H1 (cell line): Measurements from ENCODE around the gene NKG7. TPM values are rescaled to one million over a fixed set of nuclear protein-coding genes. Genes with fewer than 3 reads are reported as not detected.

Experiments
- CEBPB ChIP-seq: IDR thresholded peaks from 2 replicates; pipeline ENCODE4 v1.6.1; 2012; ENCODE audit warnings: low read depth, low read length
- CHD7 ChIP-seq: fragments of 300-600 bp; sonication (generic); IDR thresholded peaks from 2 replicates; pipeline ENCODE4 v1.7.1; 2012; ENCODE audit warnings: low read length, moderate library complexity, mild to moderate bottlenecking, inconsistent platforms; ENCODE audit not compliant: insufficient replicate concordance
- CTBP2 ChIP-seq: IDR thresholded peaks from 2 replicates; pipeline ENCODE4 v1.7.0; 2011; ENCODE audit warnings: borderline replicate concordance, mild to moderate bottlenecking, moderate library complexity, mixed read lengths, low read length; ENCODE audit not compliant: insufficient read depth, insufficient read length
- EGR1 ChIP-seq: IDR thresholded peaks from 2 replicates; pipeline ENCODE4 v1.6.1; 2011; ENCODE audit warnings: low read depth, low read length, borderline replicate concordance
- HDAC2 ChIP-seq, 2 experiments: fragments of 300-600 bp in 1 of 2; sonication (generic) in 1 of 2; IDR thresholded peaks; 2 replicates each; pipeline ENCODE4 v1.6.1; 2011 to 2012; ENCODE audit warnings: low read depth in 2 of 2, low read length in 2 of 2, mild to moderate bottlenecking in 2 of 2, moderate library complexity in 2 of 2, borderline replicate concordance in 1 of 2, inconsistent platforms in 1 of 2
- POLR2A ChIP-seq, 2 experiments: IDR thresholded peaks; 1 replicate in 1 of 2; 2 replicates in 1 of 2; pipeline ENCODE4 v1.6.1; 2011; ENCODE audit warnings: low read depth in 2 of 2, low read length in 2 of 2, mild to moderate bottlenecking in 2 of 2; ENCODE audit errors: control extremely low read depth in 1 of 2
- polyA plus RNA-seq, 7 experiments: library from polyadenylated mRNA; depleted of rRNA in 3 of 7; stranded (reverse) in 5 of 7; unstranded in 2 of 7; fragments of >200 nt in 5 of 7; fragments of 200-250 nt in 2 of 7; gene quantifications; 1 replicate in 5 of 7; 2 replicates in 1 of 7; 4 replicates in 1 of 7; pipeline versions ENCODE4 v1.2.1 to v1.2.3, GENCODE V29; 2011 to 2013; ENCODE audit warnings: missing spikeins in 2 of 7, mixed read lengths in 2 of 7
- total RNA-seq: library from RNA; stranded (reverse); fragmentation: NEBNext Ultra II Directional; extraction: Animal tissue kit (Norgen Biotek cat#: 25700); gene quantifications from 2 replicates; pipeline ENCODE4 v1.2.1, GENCODE V29; 2021
- TF ChIP-seq, protein P1 (sequence below): IDR thresholded peaks from 2 replicates; pipeline ENCODE4 v1.6.1; 2012; ENCODE audit warnings: low read length, inconsistent platforms
- TF ChIP-seq, protein P2 (sequence below): IDR thresholded peaks from 2 replicates; pipeline ENCODE4 v1.6.1; 2012; ENCODE audit warnings: inconsistent platforms

The NKG7 gene
- total and polyA plus RNA-seq, 2 of the 8 experiments (the other 6 are each of a cell fraction or from before 2014, with no cell fraction given), result not detected

- TF ChIP-seq CHD7 (no peak), HDAC2 (IDR thresholded peaks at IDR 0.05; ENCODE audit: borderline replicate concordance in 1 of 2, low read depth in 2 of 2, low read length in 2 of 2) (no peak), POLR2A (IDR thresholded peaks at IDR 0.05; ENCODE audit: control extremely low read depth in 1 of 2, low read depth in 2 of 2, low read length in 2 of 2) (no peak), EGR1 (no peak), CTBP2 (no peak), CEBPB (no peak)
- TF ChIP-seq, protein P1, sequence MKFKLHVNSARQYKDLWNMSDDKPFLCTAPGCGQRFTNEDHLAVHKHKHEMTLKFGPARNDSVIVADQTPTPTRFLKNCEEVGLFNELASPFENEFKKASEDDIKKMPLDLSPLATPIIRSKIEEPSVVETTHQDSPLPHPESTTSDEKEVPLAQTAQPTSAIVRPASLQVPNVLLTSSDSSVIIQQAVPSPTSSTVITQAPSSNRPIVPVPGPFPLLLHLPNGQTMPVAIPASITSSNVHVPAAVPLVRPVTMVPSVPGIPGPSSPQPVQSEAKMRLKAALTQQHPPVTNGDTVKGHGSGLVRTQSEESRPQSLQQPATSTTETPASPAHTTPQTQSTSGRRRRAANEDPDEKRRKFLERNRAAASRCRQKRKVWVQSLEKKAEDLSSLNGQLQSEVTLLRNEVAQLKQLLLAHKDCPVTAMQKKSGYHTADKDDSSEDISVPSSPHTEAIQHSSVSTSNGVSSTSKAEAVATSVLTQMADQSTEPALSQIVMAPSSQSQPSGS, result no peak
- TF ChIP-seq, protein P2, sequence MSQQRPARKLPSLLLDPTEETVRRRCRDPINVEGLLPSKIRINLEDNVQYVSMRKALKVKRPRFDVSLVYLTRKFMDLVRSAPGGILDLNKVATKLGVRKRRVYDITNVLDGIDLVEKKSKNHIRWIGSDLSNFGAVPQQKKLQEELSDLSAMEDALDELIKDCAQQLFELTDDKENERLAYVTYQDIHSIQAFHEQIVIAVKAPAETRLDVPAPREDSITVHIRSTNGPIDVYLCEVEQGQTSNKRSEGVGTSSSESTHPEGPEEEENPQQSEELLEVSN, result no peak
Observed at GRCh38 chr19:51347209-51347928, 25.1 kb downstream of the NKG7 start (continued).
